ENCODE results near the gene REX1BD.

REX1BD gene

GRCh38 chr19:18568367-18568766 is 20.2 kb upstream of the REX1BD start:
- no peak for TF ChIP-seq EZH2phosphoT487 (IDR thresholded peaks at IDR 0.05; ENCODE audit: borderline replicate concordance)
- TF ChIP-seq, protein P1, sequence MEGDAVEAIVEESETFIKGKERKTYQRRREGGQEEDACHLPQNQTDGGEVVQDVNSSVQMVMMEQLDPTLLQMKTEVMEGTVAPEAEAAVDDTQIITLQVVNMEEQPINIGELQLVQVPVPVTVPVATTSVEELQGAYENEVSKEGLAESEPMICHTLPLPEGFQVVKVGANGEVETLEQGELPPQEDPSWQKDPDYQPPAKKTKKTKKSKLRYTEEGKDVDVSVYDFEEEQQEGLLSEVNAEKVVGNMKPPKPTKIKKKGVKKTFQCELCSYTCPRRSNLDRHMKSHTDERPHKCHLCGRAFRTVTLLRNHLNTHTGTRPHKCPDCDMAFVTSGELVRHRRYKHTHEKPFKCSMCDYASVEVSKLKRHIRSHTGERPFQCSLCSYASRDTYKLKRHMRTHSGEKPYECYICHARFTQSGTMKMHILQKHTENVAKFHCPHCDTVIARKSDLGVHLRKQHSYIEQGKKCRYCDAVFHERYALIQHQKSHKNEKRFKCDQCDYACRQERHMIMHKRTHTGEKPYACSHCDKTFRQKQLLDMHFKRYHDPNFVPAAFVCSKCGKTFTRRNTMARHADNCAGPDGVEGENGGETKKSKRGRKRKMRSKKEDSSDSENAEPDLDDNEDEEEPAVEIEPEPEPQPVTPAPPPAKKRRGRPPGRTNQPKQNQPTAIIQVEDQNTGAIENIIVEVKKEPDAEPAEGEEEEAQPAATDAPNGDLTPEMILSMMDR (conservative IDR thresholded peaks at IDR 0.05; ENCODE audit: low read length): no peak
- H4K20me1 ChIP-seq (ENCODE audit: insufficient read depth, low read length, poor library complexity, severe bottlenecking): peaks cover 17% of the 10 kb centered on the region
- peaks cover 3% of the 10 kb centered on the region; the same call in 1 of the 2 replicates for H3F3A ChIP-seq (ENCODE audit: low read depth)
- no peaks in the 10 kb centered on the region for H3K9me3 ChIP-seq (ENCODE audit: insufficient read depth, low read depth, low read length)
- peaks cover 17% of the 10 kb centered on the region for H3K79me2 ChIP-seq (ENCODE audit: insufficient read depth, low read length)
- no peak overlapping the region for H3K4me3 ChIP-seq (ENCODE audit: low read length, poor library complexity, severe bottlenecking)
- H3K36me3 ChIP-seq (ENCODE audit: insufficient read depth, low read length): peaks cover 38% of the 10 kb centered on the region; the same call in 1 of the 2 replicates
- no peak overlapping the region for H2AFZ ChIP-seq (ENCODE audit: low read length)
- H3K9ac ChIP-seq (ENCODE audit: low read depth, low read length, poor library complexity, severe bottlenecking): no peak overlapping the region
- H3K4me1 ChIP-seq (ENCODE audit: insufficient read depth, low read length, poor library complexity, severe bottlenecking): peaks cover 14% of the 10 kb centered on the region
- H3K9me2 ChIP-seq (replicated peaks; ENCODE audit: low read depth, low read length): no peaks in the 10 kb centered on the region
- H3K27me3 ChIP-seq (ENCODE audit: insufficient read depth, low read length, poor library complexity, severe bottlenecking): no peaks in the 10 kb centered on the region
- H3K4me2 ChIP-seq (ENCODE audit: low read depth, low read length, poor library complexity, severe bottlenecking): no peak overlapping the region

DNA sequence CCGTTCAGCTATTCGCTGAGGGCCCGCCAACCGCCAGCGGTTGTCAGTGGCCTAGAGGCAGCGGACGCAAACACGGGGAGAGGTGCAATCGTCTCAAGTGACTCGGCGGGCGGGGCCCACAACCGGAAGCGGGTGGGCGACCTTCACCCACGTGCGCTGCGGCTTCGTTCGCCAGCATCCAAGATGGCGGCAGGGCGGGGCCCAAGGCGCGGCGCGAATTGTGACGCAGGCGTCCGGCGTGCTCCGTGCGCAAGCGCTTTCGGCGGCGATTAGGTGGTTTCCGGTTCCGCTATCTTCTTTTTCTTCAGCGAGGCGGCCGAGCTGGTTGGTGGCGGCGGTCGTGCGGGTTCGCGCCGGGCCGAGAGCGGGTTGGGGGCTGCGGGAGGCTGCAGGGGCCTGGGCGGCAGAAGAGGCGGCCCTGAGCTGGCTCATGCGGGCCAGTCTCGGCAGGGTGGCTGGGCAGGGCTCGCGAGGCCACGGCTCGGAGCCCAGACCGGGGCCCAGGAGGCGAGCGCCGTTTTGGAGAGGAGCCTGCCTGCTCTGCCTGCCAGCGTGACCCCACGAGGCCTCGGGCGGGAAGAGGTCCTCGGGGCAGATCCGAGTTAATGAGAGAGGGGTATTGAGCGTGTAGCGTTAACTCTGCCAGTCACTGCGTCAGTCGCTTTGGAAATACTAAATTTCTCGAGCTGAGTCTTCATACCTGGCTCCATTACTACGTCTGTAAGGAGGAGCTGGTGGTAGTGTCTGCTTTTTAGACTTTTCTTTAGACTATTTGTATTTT is 16.8 kb upstream of the REX1BD start, which contains the start of gene UBA52:
TSS of gene UBA52 (plus strand) at position 294 of the 781 bp plus-strand sequence. CDS start 1,444 bp downstream, outside the sequence.
- Histone ChIP-seq H4K20me1 (ENCODE audit: insufficient read depth, low read length, poor library complexity, severe bottlenecking) (peaks cover 21% of the 10 kb centered on the region), H3K4me2 (ENCODE audit: low read depth, low read length, poor library complexity, severe bottlenecking) (peak within 1 kb of the TSS; percentile 96), H3K4me1 (ENCODE audit: insufficient read depth, low read length, poor library complexity, severe bottlenecking) (peaks cover 19% of the 10 kb centered on the region), H3K4me3 (ENCODE audit: low read length, poor library complexity, severe bottlenecking) (peak within 1 kb of the TSS; percentile 88), H3K9me3 (ENCODE audit: insufficient read depth, low read depth, low read length) (no peaks in the 10 kb centered on the region), H3K27me3 (ENCODE audit: insufficient read depth, low read length, poor library complexity, severe bottlenecking) (no peaks in the 10 kb centered on the region), H3K9me2 (replicated peaks; ENCODE audit: low read depth, low read length) (no peaks in the 10 kb centered on the region), H3F3A (ENCODE audit: low read depth) (peaks cover 3% of the 10 kb centered on the region; the same call in 1 of the 2 replicates), H2AFZ (ENCODE audit: low read length) (peak within 1 kb of the TSS; percentile 78), H3K36me3 (ENCODE audit: insufficient read depth, low read length) (peaks cover 43% of the 10 kb centered on the region; the same call in 1 of the 2 replicates), H3K9ac (ENCODE audit: low read depth, low read length, poor library complexity, severe bottlenecking) (peak within 1 kb of the TSS; percentile 88), H3K79me2 (ENCODE audit: insufficient read depth, low read length) (peaks cover 37% of the 10 kb centered on the region)
- TF ChIP-seq, protein P1 (conservative IDR thresholded peaks at IDR 0.05; ENCODE audit: low read length): no peak

- Histone ChIP-seq H3K4me1 (ENCODE audit: insufficient read depth, low read length, poor library complexity, severe bottlenecking) (peaks cover 19% of the 10 kb centered on the region), H3K4me2 (ENCODE audit: low read depth, low read length, poor library complexity, severe bottlenecking) (no peak overlapping the region), H2AFZ (ENCODE audit: low read length) (no peak overlapping the region), H4K20me1 (ENCODE audit: insufficient read depth, low read length, poor library complexity, severe bottlenecking) (peaks cover 21% of the 10 kb centered on the region), H3K9me2 (replicated peaks; ENCODE audit: low read depth, low read length) (no peaks in the 10 kb centered on the region), H3F3A (ENCODE audit: low read depth) (peaks cover 3% of the 10 kb centered on the region; the same call in 1 of the 2 replicates), H3K79me2 (ENCODE audit: insufficient read depth, low read length) (peaks cover 37% of the 10 kb centered on the region), H3K27me3 (ENCODE audit: insufficient read depth, low read length, poor library complexity, severe bottlenecking) (no peaks in the 10 kb centered on the region), H3K9me3 (ENCODE audit: insufficient read depth, low read depth, low read length) (no peaks in the 10 kb centered on the region), H3K36me3 (ENCODE audit: insufficient read depth, low read length) (peaks cover 17% of the 10 kb centered on the region; the same call in 1 of the 2 replicates), H3K9ac (ENCODE audit: low read depth, low read length, poor library complexity, severe bottlenecking) (no peak overlapping the region), H3K4me3 (ENCODE audit: low read length, poor library complexity, severe bottlenecking) (no peak overlapping the region)
- TF ChIP-seq, protein P1 (conservative IDR thresholded peaks at IDR 0.05; ENCODE audit: low read length): no peak
- no peak for TF ChIP-seq EZH2phosphoT487 (IDR thresholded peaks at IDR 0.05; ENCODE audit: borderline replicate concordance)
Observed at GRCh38 chr19:18574691-18575291, 13.8 kb upstream of the REX1BD start.
